NT2/D1 (cell line): Measurements from ENCODE around the gene HELB.

Experiments
- DNase-seq: peaks from one replicate; pipeline ENCODE4 v3.0.0-alpha.2; 2011; ENCODE audit warnings: low read depth, low spot score
- H3K27me3 ChIP-seq: 2 replicates; pipeline ENCODE4 v1.6.0; 2011; ENCODE audit warnings: mild to moderate bottlenecking; ENCODE audit not compliant: insufficient read length, insufficient read depth
- H3K36me3 ChIP-seq: 2 replicates; pipeline ENCODE4 v1.6.1; 2011; ENCODE audit warnings: mild to moderate bottlenecking, low read length, mixed read lengths; ENCODE audit not compliant: insufficient read depth, insufficient read length
- H3K4me1 ChIP-seq: 2 replicates; pipeline ENCODE4 v1.5.1; 2011; ENCODE audit not compliant: insufficient read depth, insufficient read length
- H3K4me3 ChIP-seq: 2 replicates; pipeline ENCODE4 v1.5.1; 2011; ENCODE audit warnings: low read depth; ENCODE audit not compliant: insufficient read length
- H3K9ac ChIP-seq: 2 replicates; pipeline ENCODE4 v1.6.0; 2011; ENCODE audit warnings: low read depth; ENCODE audit not compliant: insufficient read length
- H3K9me3 ChIP-seq: 2 replicates; pipeline ENCODE4 v1.5.1; 2011; ENCODE audit warnings: mild to moderate bottlenecking, low read length; ENCODE audit not compliant: insufficient read depth
- SUZ12 ChIP-seq: IDR thresholded peaks from 2 replicates; pipeline ENCODE4 v1.6.1; 2011; ENCODE audit not compliant: insufficient read length, insufficient read depth; ENCODE audit errors: extremely low read depth
- YY1 ChIP-seq: IDR thresholded peaks from 2 replicates; pipeline ENCODE4 v1.6.1; 2011; ENCODE audit not compliant: insufficient read length, insufficient read depth
- ZNF274 ChIP-seq: IDR thresholded peaks from 2 replicates; pipeline ENCODE4 v1.6.1; 2011; ENCODE audit warnings: mild to moderate bottlenecking, low read depth, low read length

Gene HELB

GRCh38 chr12:66282244-66282643 is 20.0 kb upstream of the HELB start:
- H3K4me1 ChIP-seq = no peaks in the 10 kb centered on the region
- TF ChIP-seq SUZ12 (no peak), YY1 (no peak), ZNF274 (no peak)

GRCh38 chr12:66287275-66287674 is 15.0 kb upstream of the HELB start:
- no peak overlapping the region for H3K9ac ChIP-seq
- no peaks in the 10 kb centered on the region for H3K27me3 ChIP-seq
- H3K36me3 ChIP-seq = no peaks in the 10 kb centered on the region
- no peak overlapping the region for H3K4me3 ChIP-seq
- H3K4me1 ChIP-seq = no peaks in the 10 kb centered on the region
- no peak for DNase-seq
- no peak for TF ChIP-seq SUZ12
- TF ChIP-seq ZNF274 = no peak
- TF ChIP-seq YY1 = no peak
- no peaks in the 10 kb centered on the region for H3K9me3 ChIP-seq

More at GRCh38 chr12:66282244-66282643, 20.0 kb upstream of the HELB start:
- Histone ChIP-seq H3K4me3 (no peak overlapping the region), H3K27me3 (no peaks in the 10 kb centered on the region), H3K9me3 (0 out of 2 replicates have a peak, but pooled peaks cover 5% of the 10 kb centered on the region), H3K9ac (no peak overlapping the region), H3K36me3 (no peaks in the 10 kb centered on the region)
- DNase-seq = no peak

- Histone ChIP-seq H3K27me3 (no peaks in the 10 kb centered on the region), H3K4me1 (no peaks in the 10 kb centered on the region), H3K9me3 (no peaks in the 10 kb centered on the region), H3K36me3 (no peaks in the 10 kb centered on the region), H3K4me3 (no peak overlapping the region), H3K9ac (no peak overlapping the region)
- TF ChIP-seq SUZ12 (no peak), ZNF274 (no peak), YY1 (no peak)
- DNase-seq = no peak
These were observed 14.2 kb upstream of the HELB start for GRCh38 chr12:66288121-66288520.

- Histone ChIP-seq H3K4me3 (no peak overlapping the region), H3K36me3 (no peaks in the 10 kb centered on the region), H3K9me3 (no peaks in the 10 kb centered on the region), H3K9ac (no peak overlapping the region), H3K27me3 (no peaks in the 10 kb centered on the region), H3K4me1 (no peaks in the 10 kb centered on the region)
- TF ChIP-seq YY1 (no peak), ZNF274 (no peak), SUZ12 (no peak)
- no peak for DNase-seq
These were observed 12.8 kb upstream of the HELB start for GRCh38 chr12:66289485-66289884.

- H3K9ac ChIP-seq = no peak overlapping the region
- no peak overlapping the region for H3K4me3 ChIP-seq
- H3K9me3 ChIP-seq = no peaks in the 10 kb centered on the region
- H3K27me3 ChIP-seq = no peaks in the 10 kb centered on the region
- no peak for DNase-seq
- no peak for TF ChIP-seq YY1
- TF ChIP-seq SUZ12 = no peak
- no peak for TF ChIP-seq ZNF274
- no peaks in the 10 kb centered on the region for H3K36me3 ChIP-seq
- no peaks in the 10 kb centered on the region for H3K4me1 ChIP-seq
These were observed 11.5 kb upstream of the HELB start for GRCh38 chr12:66290716-66291200.

- H3K36me3 ChIP-seq = no peaks in the 10 kb centered on the region
- no peaks in the 10 kb centered on the region for H3K9me3 ChIP-seq
- no peak for DNase-seq
- no peak for TF ChIP-seq ZNF274
- H3K9ac ChIP-seq = no peak overlapping the region
- H3K27me3 ChIP-seq = peaks cover 9% of the 10 kb centered on the region
- no peak overlapping the region for H3K4me3 ChIP-seq
- H3K4me1 ChIP-seq = no peaks in the 10 kb centered on the region
These were observed 6.1 kb upstream of the HELB start for GRCh38 chr12:66296176-66296683.

GRCh38 chr12:66297080-66297479 is 5.2 kb upstream of the HELB start:
- no peak for DNase-seq
- no peaks in the 10 kb centered on the region for H3K4me1 ChIP-seq
- TF ChIP-seq YY1 (no peak), SUZ12 (no peak), ZNF274 (no peak)
- H3K9me3 ChIP-seq = no peaks in the 10 kb centered on the region
- H3K27me3 ChIP-seq = peaks cover 17% of the 10 kb centered on the region
- no peak overlapping the region for H3K9ac ChIP-seq
- H3K4me3 ChIP-seq = no peak overlapping the region
- H3K36me3 ChIP-seq = no peaks in the 10 kb centered on the region
